Activated CD4-positive, alpha-beta T cell treated with anti-CD3 and anti-CD28 coated beads, Interleukin-10, Interleukin-2, amounts not matched to agents 100 ng/mL and 50 ng/mL, durations not matched to agents 16 hours and 8 hours (primary cell): ENCODE measurements around the gene MAPKAP1.

ENCODE experiments used
- DNase-seq: peaks from one replicate; pipeline ENCODE4 v3.0.0-alpha.2; 2020

The MAPKAP1 gene

GRCh38 chr9:125442452-125442851 lies 264.6 kb downstream of the MAPKAP1 start:
- DNase-seq = no peak

DNA sequence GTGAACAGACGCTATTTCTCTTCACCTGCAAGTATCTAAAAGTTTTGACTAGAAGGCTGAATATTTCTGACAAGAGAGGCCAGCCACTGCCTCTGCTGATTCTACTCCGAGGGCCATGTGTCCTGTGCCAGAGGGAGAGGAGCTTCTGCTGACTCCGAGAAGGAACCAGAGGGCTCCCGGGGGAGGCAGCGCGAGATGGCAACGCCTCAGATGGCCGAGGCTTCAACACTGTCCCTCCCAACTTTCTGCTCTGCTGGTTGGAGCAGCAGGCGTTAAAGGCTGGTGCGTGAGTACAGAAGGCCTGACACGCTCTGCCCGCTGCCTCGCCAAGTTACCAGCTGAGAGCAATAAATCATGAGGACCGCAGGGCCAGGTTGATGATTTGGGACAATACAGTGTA lies 266.6 kb downstream of the MAPKAP1 start:
- no peak for DNase-seq

DNA sequence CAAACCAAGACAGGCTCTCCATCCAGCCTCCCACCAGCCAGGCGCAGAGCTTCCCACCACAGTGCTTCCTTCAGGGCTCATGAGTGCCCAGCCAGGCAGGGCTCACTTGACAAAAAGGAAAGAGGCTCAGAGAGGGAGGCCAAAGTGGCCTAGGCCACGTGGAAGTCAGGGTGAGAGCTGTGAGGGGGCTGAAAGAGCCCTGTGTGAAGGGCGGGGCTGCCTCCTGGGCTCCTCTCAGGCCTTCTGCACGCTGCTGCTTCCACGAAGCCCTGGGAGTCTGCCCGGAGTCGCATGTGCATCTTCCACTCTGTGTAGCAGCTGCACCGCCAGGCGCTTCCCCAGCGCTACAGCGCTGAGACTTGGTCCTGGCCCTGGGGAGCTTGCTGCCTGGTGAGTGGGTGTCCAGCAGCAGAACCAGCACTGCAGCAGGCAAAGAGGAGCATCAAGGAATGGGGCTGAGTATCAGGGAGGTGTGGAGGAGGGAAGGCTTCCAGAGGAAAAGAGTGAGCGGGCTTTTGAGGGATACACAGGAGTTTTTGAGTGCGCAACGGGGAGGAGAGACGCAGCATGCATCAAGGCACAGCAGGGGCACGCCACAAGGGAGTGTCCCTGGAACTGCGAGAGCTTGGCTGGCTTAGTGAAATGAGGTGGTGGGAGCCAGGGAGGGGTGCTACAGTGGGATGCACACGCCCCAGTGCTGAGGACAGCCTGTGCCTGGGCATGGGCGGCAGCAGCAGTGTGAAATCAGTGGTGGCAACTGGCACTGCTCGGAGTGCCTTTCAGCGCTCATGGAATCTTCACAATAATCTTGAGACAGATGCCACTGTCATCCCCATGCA lies 267.4 kb downstream of the MAPKAP1 start:
- no peak for DNase-seq

DNA sequence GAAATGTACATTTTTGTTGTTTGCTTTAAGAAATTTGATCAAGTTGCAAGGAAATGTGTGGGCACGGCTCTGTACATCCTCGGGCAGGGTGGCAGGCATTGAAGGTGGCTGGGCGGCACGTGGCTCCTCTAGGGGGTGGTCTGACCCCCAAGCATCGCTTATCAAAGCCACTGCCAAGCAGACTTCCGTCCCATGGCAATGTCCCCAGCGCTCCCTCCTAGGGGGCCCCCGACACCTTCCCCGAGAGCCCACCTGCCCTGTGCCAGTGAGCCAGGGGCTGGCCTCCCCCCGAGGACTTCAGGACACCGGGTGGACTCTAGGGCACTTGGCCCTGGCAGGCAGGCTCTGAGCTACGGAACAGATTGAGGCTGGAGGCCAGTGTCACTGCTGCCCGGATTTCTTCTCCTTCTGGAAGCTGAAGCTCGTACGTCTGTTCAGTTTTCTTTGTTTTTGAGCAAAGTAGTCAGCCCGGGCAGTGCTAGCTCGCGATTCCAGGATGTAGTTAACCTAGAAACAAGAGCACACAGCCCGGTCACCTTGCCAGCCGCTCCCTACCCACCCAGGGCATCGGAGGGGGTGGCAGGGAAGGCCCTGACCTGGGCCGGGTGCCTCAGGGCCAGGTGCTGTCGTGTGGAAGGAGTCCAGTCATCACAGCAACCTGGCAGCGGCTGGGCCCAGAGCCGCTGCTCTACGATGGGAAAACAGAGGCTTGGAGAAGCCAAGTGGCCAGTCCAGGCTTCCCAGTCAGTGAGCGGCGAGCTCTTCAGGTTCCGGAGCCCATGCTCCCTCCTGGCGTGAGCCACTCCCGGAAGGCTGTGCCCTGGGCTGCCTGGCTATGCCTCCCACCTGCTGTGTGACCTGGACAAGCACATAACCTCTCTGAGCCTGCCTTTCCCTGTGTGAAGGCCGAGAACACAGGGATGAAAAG lies 268.2 kb downstream of the MAPKAP1 start:
- no peak for DNase-seq

DNA sequence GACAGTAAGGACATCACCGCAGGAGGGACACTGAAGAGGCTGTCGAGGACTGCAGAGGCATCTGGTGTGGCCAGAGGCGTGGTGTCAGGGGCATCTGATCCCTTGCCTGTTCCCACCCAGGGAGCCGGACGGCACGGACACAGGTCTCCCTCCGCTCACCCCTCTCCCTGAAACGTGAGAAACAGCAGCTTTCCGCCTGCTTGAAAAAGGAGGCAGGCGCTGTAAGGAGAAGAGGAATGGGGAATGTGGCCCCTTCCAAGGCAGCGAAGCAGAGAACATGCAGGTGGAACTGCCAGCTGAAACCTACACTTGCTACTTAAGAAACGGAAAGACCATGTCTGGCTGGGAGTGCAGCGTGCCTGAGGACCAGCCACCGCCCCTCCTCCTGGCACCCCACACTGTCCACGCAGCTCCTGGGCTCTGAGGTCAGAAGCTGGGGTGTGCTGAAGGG lies 269.2 kb downstream of the MAPKAP1 start:
- no peak for DNase-seq

GRCh38 chr9:125436613-125437443 lies 270.2 kb downstream of the MAPKAP1 start:
- DNase-seq = no peak

- no peak for DNase-seq
Observed at GRCh38 chr9:125435776-125436612, 271.0 kb downstream of the MAPKAP1 start.

DNA sequence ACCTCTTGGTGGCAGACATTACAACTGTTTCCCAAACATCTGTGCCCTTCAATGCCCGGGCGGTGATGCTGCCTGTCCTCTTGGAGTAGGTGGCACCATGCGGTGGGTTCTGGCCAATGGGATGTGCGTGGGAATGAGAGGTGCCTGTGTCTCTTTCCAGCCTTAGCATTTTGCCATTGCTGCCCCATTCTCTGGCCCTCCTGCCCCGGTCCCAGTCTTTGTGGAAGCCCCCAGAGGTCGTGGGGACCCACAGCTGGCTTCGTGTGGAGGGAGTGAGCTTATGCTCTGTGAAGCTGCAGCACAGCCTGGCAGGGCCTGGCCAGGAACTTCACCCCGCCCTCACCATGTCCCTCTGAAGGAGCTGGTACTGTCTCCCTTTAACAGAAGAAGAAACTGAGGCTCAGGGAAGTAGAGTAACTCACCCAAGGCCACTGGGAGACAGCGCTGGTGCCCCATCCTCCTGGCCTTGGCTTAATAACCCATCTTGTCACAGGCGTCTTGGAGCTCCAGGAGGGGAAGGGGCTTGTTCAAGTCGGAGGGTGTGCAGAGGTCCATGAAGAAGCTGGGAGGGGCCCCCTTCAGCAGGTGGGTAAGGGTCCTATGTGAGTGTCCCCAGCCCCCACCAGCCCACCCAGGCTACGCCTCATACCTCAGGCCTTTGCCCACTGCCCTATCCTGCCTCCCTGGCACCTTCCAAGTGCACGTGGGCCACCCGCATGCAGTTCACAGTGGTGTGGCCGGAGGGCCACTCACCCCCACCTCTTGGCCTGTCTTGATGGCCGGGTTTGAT lies 271.8 kb downstream of the MAPKAP1 start:
- no peak for DNase-seq

- no peak for DNase-seq
Observed at GRCh38 chr9:125433461-125434011, 273.5 kb downstream of the MAPKAP1 start.

- DNase-seq = no peak
Observed at GRCh38 chr9:125432715-125433385, 274.2 kb downstream of the MAPKAP1 start.

GRCh38 chr9:125431741-125432271 lies 275.2 kb downstream of the MAPKAP1 start:
- no peak for DNase-seq

DNA sequence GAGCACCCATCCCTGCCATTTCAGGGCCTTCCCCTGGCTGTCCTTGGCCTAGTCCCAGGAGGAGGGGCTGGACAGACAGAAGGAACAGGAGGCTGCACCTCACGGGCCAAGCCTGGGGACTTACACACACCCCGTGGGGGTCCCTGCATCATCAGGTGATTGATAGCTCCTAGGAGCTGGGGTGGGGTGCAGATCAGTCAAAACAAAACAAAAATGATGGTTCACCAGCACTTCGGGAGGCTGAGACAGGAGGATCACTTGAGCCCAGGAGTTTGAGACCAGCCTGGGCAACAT lies 276.0 kb downstream of the MAPKAP1 start:
- no peak for DNase-seq

- DNase-seq = no peak
Observed at GRCh38 chr9:125430161-125431011, 276.6 kb downstream of the MAPKAP1 start.

- DNase-seq = no peak
Observed at GRCh38 chr9:125429476-125430160, 277.4 kb downstream of the MAPKAP1 start.

DNA sequence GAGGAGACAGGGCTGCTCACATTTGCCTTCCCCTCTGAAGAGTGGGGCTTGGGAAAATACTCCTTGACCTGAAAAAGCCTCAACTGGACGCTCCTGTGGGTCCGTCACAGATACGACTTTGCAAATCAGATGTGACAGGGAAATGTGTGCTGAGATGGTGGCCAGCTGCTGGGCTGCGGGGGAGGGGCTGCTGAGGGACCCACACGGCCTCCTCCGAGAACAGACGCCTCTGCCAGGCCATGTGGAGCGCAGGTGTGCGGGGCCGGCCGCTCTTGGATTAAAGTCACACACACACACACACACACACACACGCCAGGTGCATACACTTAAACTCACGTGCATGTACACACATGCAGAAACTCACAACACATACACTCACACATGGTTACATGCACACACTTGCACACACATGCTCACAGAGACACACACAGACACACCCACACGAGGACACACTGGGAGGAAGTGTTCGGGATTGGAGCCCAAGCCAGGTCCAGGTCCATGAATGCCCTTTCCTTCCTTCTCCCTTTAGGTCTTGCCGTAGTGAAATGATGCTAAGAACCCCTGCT lies 278.0 kb downstream of the MAPKAP1 start:
- DNase-seq = no peak

- DNase-seq = peak; percentile 56
Observed at GRCh38 chr9:125428060-125428901, 278.7 kb downstream of the MAPKAP1 start.

GRCh38 chr9:125427556-125427955 lies 279.5 kb downstream of the MAPKAP1 start:
- DNase-seq = no peak
